GM13977 (cell line): ENCODE data around the gene NEK6.

Experiments used
- DNase-seq: peaks from one replicate; pipeline ENCODE4 v3.0.0; 2012; ENCODE audit warnings: low spot score
- in situ Hi-C: fragments of 300-500 bp; cut with MboI; formaldehyde crosslinking; loops from one replicate; pipeline ENCODE4 v1.12.0; 2022; ENCODE audit warnings: low sequenced_read_pairs, low pct_unique_long_range_greater_than_20kb, mixed read lengths, inconsistent platforms; ENCODE audit not compliant: unreplicated experiment
- TF ChIP-seq, protein P1 (sequence below): IDR thresholded peaks from 2 replicates; pipeline ENCODE4 v1.5.1; 2012; ENCODE audit warnings: mild to moderate bottlenecking, control low read depth; ENCODE audit not compliant: insufficient read depth; ENCODE audit errors: extremely low read depth, missing control alignments

The NEK6 gene

DNA sequence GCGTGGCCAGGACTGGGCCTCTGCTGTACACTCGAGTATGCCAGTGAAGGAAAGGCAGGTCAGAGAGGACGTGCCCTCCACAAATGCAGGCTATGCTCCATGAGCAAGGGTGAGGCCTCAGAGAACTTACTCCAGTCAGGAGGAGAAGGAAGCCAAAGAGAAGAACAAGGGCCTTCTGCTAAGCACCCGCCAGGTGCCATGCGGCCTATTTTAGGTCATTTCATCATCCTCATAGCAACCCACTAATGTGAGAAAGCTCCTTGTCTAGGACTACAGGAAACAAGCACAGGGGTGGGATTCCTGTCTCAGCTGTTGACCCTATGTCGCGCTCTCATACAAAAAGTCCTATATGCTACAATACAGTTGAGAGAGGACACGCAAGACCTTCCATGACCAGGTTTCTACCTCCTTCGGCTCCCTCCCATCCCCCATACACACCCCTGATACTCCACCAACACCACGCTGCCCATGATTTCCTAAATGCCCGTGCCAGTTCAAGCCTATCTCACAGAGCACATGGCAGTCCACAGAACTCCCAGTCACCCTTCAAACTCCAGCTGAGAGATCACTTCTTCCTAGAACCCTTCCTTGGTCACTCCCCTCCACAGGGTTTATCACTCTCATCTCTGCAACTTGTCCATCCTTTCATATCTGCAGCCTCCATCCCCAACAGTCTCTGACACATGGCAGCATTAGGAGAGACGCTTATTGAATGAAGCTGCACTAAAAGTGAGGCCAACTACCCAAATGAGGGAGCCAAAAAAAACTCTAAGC lies 130.7 kb downstream of the NEK6 start:
- TF ChIP-seq, protein P1, sequence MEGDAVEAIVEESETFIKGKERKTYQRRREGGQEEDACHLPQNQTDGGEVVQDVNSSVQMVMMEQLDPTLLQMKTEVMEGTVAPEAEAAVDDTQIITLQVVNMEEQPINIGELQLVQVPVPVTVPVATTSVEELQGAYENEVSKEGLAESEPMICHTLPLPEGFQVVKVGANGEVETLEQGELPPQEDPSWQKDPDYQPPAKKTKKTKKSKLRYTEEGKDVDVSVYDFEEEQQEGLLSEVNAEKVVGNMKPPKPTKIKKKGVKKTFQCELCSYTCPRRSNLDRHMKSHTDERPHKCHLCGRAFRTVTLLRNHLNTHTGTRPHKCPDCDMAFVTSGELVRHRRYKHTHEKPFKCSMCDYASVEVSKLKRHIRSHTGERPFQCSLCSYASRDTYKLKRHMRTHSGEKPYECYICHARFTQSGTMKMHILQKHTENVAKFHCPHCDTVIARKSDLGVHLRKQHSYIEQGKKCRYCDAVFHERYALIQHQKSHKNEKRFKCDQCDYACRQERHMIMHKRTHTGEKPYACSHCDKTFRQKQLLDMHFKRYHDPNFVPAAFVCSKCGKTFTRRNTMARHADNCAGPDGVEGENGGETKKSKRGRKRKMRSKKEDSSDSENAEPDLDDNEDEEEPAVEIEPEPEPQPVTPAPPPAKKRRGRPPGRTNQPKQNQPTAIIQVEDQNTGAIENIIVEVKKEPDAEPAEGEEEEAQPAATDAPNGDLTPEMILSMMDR: no peak
- in situ Hi-C loops: no loop called here
- no peak for DNase-seq

DNA sequence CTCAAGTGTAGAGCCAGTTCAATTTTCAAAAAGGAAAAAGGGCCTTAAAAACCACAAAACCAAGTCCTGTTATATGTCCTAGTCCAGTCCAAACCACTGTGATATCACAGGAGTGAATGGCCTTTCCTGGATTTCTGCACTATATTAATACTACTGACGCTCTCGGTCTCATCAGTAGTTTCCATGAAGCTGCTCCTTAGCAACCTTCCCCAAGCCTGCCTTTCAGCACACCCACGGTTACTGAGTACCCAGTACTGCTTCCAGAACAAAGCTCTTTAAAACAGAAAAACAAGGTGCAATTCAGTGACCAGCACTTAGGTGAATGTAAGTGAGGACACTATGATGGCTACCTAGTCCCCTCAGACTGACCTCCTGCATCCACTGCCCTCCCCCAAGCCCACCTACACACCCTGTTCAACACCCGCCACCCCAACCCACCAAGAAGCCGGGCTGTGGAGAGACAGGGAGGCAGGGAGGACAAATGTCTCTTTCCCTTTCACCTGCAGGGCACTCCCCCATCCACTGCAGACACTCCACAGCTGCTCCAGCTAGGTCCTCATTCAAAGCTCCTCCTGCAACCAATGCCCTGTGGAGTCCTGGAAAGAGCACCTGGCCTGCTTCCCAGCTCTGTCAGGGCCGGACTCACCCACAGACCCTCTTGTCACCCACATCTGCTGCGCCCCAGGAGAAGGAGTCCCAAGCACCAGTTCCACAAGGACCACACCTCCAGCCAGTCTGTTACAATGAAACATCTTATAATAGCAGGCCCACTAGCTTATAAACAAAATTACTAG lies 131.6 kb downstream of the NEK6 start:
- no peak for DNase-seq
- in situ Hi-C loops: no loop called here
- TF ChIP-seq, protein P1: no peak

DNA sequence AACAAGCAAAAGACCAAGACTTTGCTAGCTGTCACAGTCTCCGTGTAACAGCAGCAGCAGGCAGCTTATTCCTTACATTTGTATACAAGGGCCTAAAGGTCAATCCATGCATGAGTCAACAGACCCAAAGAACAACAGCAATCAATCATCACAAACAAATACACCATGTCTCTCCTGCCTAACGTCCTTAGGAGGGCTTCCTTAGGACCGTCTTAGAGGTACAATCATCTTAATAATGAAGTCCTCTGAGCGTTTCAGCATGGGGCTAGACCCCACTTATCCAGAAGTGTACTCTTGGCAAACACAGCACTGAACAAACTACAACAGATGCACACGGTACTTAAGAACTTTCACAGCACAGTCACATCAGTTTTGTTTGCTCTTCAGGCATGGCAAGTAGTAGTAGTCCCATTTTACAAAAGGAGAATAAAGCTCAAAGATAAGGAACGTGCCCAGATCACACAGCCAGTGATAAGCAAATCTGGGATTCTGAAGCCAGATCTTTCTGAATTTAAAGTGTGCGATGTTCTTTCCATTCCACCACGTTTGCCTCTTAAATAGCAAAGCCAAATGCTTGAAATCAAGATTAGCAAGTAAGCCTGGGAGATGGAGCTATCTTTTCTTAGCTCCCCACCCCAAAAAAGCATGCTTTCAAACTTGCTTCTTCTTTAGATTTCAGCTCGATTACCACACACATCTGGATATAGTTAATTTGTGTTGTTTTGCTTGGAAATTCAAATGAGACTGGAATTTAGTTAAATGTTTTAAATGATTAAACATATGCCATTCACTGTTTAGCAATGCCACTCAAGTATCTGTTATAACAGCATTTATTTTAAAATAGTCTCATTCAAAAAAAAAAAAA lies 133.3 kb downstream of the NEK6 start:
- no peak for DNase-seq
- TF ChIP-seq, protein P1: no peak
- in situ Hi-C loops: no loop called here

DNA sequence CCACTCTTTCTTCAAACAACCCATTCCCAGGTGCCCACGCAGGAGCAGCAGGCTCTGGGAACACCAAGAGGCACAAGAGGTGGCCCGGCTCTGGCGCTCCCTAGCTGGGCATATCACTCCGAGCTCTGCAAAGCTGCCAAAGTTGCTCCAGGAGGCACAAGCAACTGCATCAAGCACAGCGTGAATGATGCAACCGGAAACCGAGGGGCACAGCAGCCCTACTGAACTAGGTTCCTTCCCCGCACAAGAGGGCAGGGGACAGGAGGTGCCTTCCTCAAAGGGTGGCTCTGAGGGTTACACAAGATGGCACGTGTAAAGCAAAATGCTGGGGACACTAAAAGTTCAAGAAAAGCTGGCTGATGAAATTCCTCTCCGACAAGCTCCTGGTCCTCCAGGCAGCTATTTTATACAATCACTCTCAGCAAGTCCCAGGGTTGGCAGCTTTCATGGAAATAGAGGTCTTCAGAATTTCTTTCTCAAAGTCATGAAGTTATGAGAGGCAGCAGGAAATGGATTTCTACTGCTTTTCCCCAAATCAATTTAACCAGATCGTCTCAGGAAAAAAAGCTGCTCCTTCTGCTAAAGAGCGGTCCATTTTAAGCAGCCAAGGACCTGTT lies 134.6 kb downstream of the NEK6 start:
- in situ Hi-C loops: no loop called here
- TF ChIP-seq, protein P1: no peak
- no peak for DNase-seq

DNA sequence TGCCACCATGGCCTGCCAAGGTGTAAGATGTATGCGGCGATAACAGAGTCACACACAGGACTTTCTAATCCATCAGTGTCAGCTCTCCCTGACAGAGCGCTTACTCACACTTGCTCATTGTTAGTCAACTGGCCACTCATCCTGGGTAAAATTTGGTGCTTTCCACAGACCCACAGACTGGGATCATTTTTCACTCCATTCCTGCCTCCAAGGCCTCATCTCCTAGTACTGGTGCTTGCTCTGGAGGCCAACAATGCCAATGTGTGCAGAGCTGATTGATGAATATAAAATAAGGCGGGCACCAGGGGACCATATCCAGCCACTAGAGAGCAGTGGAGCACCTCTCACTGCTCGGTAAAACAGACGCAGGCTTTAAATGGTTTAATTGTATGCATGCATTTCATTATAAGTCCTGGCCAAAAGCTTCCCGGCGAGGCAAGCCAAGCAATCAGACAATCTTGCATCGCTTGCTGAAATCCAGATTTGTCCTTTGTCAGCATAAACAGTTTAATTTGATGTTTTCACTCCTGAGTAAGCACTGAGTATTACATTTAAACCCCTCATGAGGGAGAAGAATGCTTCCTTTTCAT lies 135.2 kb downstream of the NEK6 start:
- DNase-seq: no peak
- TF ChIP-seq, protein P1: no peak
- in situ Hi-C loops: no loop called here
